CD14-positive monocyte (primary cell): ENCODE measurements around the gene CDSN. TPM values are rescaled to one million over a fixed set of nuclear protein-coding genes. Genes with fewer than 3 reads are reported as not detected.

Experiments used
- DNase-seq, 3 donors: peaks; one replicate each; pipeline ENCODE4 v3.0.0-alpha.2; 2011 to 2022
- H2AFZ ChIP-seq: 2 replicates; pipeline ENCODE4 v1.6.0; 2012; ENCODE audit warnings: mild to moderate bottlenecking, low read depth, low read length, inconsistent platforms; ENCODE audit not compliant: insufficient read depth, poor library complexity, severe bottlenecking
- H3K27ac ChIP-seq, 2 donors: 1 replicate in 1 of 2; 2 replicates in 1 of 2; pipeline ENCODE4 v1.5.1; 2012 to 2013; ENCODE audit warnings: low read length in 2 of 2, control low read depth in 1 of 2, inconsistent platforms in 1 of 2, low read depth in 1 of 2, mild to moderate bottlenecking in 1 of 2
- H3K27me3 ChIP-seq, 2 donors: one replicate each; pipeline versions ENCODE4 v1.6.0 to v1.6.1; 2011 to 2013; ENCODE audit warnings: low read length in 2 of 2; ENCODE audit not compliant: control insufficient read depth in 2 of 2, insufficient read depth in 2 of 2
- H3K36me3 ChIP-seq, 2 donors: replicated peaks in 1 of 2; 1 replicate in 1 of 2; 2 replicates in 1 of 2; pipeline versions ENCODE4 v1.5.1 to v1.6.1; 2012 to 2013; ENCODE audit warnings: low read length in 2 of 2, control low read depth in 1 of 2, inconsistent platforms in 1 of 2, mild to moderate bottlenecking in 1 of 2; ENCODE audit not compliant: insufficient read depth in 2 of 2, control insufficient read depth in 1 of 2
- H3K4me1 ChIP-seq, 2 donors: 1 replicate in 1 of 2; 2 replicates in 1 of 2; pipeline versions ENCODE4 v1.5.1 to v1.6.1; 2012 to 2013; ENCODE audit warnings: low read length in 2 of 2, control low read depth in 1 of 2, inconsistent platforms in 1 of 2, mild to moderate bottlenecking in 1 of 2, moderate library complexity in 1 of 2; ENCODE audit not compliant: insufficient read depth in 2 of 2, control insufficient read depth in 1 of 2
- H3K4me2 ChIP-seq: replicated peaks from 2 replicates; pipeline ENCODE3; 2012; ENCODE audit warnings: low read length, moderate library complexity, mild to moderate bottlenecking; ENCODE audit not compliant: poor library complexity, severe bottlenecking; ENCODE audit errors: extremely low read depth
- H3K4me3 ChIP-seq, 3 experiments: fragments of 200-600 bp in 1 of 3; sonication (generic) in 1 of 3; replicated peaks in 1 of 3; 1 replicate in 2 of 3; 2 replicates in 1 of 3; pipeline ENCODE4 v1.5.1; 2011 to 2013; ENCODE audit warnings: low read length in 3 of 3, mild to moderate bottlenecking in 3 of 3, control low read depth in 2 of 3, low read depth in 2 of 3, inconsistent platforms in 1 of 3, moderate library complexity in 1 of 3
- H3K79me2 ChIP-seq: 2 replicates; pipeline ENCODE4 v1.6.0; 2012; ENCODE audit warnings: mild to moderate bottlenecking, control low read depth, inconsistent platforms, low read length, moderate library complexity; ENCODE audit not compliant: insufficient read depth
- H3K9ac ChIP-seq: 2 replicates; pipeline ENCODE4 v1.6.0; 2017; ENCODE audit warnings: low read length, mild to moderate bottlenecking; ENCODE audit not compliant: insufficient read depth, poor library complexity, severe bottlenecking
- H3K9me3 ChIP-seq, 2 donors: replicated peaks in 1 of 2; 1 replicate in 1 of 2; 2 replicates in 1 of 2; pipeline versions ENCODE4 v1.5.1 to v1.6.1; 2012 to 2013; ENCODE audit warnings: low read length in 2 of 2, control low read depth in 1 of 2; ENCODE audit not compliant: control insufficient read depth in 1 of 2, insufficient read depth in 1 of 2
- H4K20me1 ChIP-seq: 2 replicates; pipeline ENCODE4 v1.6.0; 2012; ENCODE audit warnings: mild to moderate bottlenecking, low read length, control low read depth, moderate library complexity; ENCODE audit not compliant: insufficient read depth
- H3K27ac Mint-ChIP-seq, 7 donors: one replicate each; pipeline ENCODE4 v1.8.0; 2020; ENCODE audit warnings: mild to moderate bottlenecking in 7 of 7, mixed read lengths in 7 of 7, moderate library complexity in 6 of 7, inconsistent platforms in 2 of 7
- H3K27me3 Mint-ChIP-seq, 3 donors: one replicate each; pipeline ENCODE4 v1.8.0; 2021 to 2022; ENCODE audit warnings: low read depth in 3 of 3, mild to moderate bottlenecking in 3 of 3, mixed read lengths in 3 of 3, moderate library complexity in 3 of 3, inconsistent platforms in 1 of 3
- H3K36me3 Mint-ChIP-seq, 2 donors: one replicate each; pipeline ENCODE4 v1.8.0; 2020; ENCODE audit warnings: mixed read lengths in 2 of 2, inconsistent platforms in 1 of 2, mild to moderate bottlenecking in 1 of 2
- H3K4me1 Mint-ChIP-seq: one replicate; pipeline ENCODE4 v1.8.0; 2020; ENCODE audit warnings: mild to moderate bottlenecking, mixed read lengths
- H3K4me3 Mint-ChIP-seq, 2 donors: one replicate each; pipeline ENCODE4 v1.8.0; 2020; ENCODE audit warnings: mild to moderate bottlenecking in 2 of 2, mixed read lengths in 2 of 2, moderate library complexity in 1 of 2
- H3K9me3 Mint-ChIP-seq, 7 donors: one replicate each; pipeline ENCODE4 v1.8.0; 2020 to 2022; ENCODE audit warnings: mixed read lengths in 7 of 7, mild to moderate bottlenecking in 6 of 7, moderate library complexity in 6 of 7, inconsistent platforms in 2 of 7
- WGBS: methylation state at CpG from one replicate; pipeline ENCODE4 v1.1.5; 2013; ENCODE audit warnings: missing lambda C conversion rate; ENCODE audit not compliant: insufficient coverage; 5-methylcytosine and 5-hydroxymethylcytosine counted together
- intact Hi-C, 2 donors: fragments of 100-400 bp; cut with micrococcal nuclease; formaldehyde crosslinking; loops; one replicate each; pipeline versions ENCODE4 v1.15.0 to v1.15.1; 2023
- polyA plus RNA-seq, 3 donors: library from polyadenylated mRNA; depleted of rRNA in 1 of 3; unstranded in 2 of 3; stranded (reverse) in 1 of 3; fragments of 300-500 nt in 2 of 3; fragments of >200 nt in 1 of 3; fragmentation: Illumina TruSeq in 2 of 3; gene quantifications; 1 replicate in 2 of 3; 2 replicates in 1 of 3; pipeline ENCODE4 v1.2.3, GENCODE V29; 2012 to 2021
- TF ChIP-seq, protein P1 (sequence below): fragments of 200-600 bp; IDR thresholded peaks from one replicate; pipeline ENCODE4 v1.8.0; 2022; ENCODE audit warnings: antibody characterized with exemption, mild to moderate bottlenecking

CDSN gene
- polyA plus RNA-seq, 3 donors = not detected

- H3K4me1 ChIP-seq = peaks cover 4 to 5% of the 10 kb centered on the region in 2 donors
- Mint-ChIP-seq H3K36me3 (no peaks in the 10 kb centered on the region), H3K27me3 (peaks cover 0 to 15% (median 4%) of the 10 kb centered on the region in 3 donors), H3K4me3 (no peak overlapping the region), H3K4me1 (peaks cover 4% of the 10 kb centered on the region), H3K27ac (no peak overlapping the region), H3K9me3 (no peaks in the 10 kb centered on the region)
- no peak overlapping the region for H3K9ac ChIP-seq
- H3K4me3 ChIP-seq = no peak overlapping the region
- WGBS = 75% methylated on average over 1 of the region's 4 CpGs
- TF ChIP-seq, protein P1, sequence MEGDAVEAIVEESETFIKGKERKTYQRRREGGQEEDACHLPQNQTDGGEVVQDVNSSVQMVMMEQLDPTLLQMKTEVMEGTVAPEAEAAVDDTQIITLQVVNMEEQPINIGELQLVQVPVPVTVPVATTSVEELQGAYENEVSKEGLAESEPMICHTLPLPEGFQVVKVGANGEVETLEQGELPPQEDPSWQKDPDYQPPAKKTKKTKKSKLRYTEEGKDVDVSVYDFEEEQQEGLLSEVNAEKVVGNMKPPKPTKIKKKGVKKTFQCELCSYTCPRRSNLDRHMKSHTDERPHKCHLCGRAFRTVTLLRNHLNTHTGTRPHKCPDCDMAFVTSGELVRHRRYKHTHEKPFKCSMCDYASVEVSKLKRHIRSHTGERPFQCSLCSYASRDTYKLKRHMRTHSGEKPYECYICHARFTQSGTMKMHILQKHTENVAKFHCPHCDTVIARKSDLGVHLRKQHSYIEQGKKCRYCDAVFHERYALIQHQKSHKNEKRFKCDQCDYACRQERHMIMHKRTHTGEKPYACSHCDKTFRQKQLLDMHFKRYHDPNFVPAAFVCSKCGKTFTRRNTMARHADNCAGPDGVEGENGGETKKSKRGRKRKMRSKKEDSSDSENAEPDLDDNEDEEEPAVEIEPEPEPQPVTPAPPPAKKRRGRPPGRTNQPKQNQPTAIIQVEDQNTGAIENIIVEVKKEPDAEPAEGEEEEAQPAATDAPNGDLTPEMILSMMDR = no peak
- H4K20me1 ChIP-seq = no peaks in the 10 kb centered on the region
- DNase-seq = no peak
- H3K36me3 ChIP-seq = no peaks in the 10 kb centered on the region
- H2AFZ ChIP-seq = no peak overlapping the region
- intact Hi-C loops = loop anchor here in 1 of 2 donors (10.0 kb wide), 1 partner anchor 602 kb away; no protein-coding TSS in a partner anchor
- no peaks in the 10 kb centered on the region for H3K79me2 ChIP-seq
- H3K4me2 ChIP-seq = no peak overlapping the region
- H3K27ac ChIP-seq = no peak overlapping the region
- H3K9me3 ChIP-seq = no peaks in the 10 kb centered on the region
- H3K27me3 ChIP-seq = no peaks in the 10 kb centered on the region
Observed at GRCh38 chr6:31076611-31077010, 43.6 kb downstream of the CDSN start.

GRCh38 chr6:31075528-31075927, 44.7 kb downstream of the CDSN start:
- TF ChIP-seq, protein P1 = no peak
- no peaks in the 10 kb centered on the region for H3K36me3 ChIP-seq
- no peak overlapping the region for H3K27ac ChIP-seq
- Mint-ChIP-seq H3K27ac (peak overlapping the region in 1 of 7 donors; percentile 63), H3K9me3 (no peaks in the 10 kb centered on the region), H3K4me3 (no peak overlapping the region), H3K36me3 (no peaks in the 10 kb centered on the region), H3K27me3 (peaks cover 0 to 7% (median 4%) of the 10 kb centered on the region in 3 donors), H3K4me1 (peaks cover 4% of the 10 kb centered on the region)
- H3K4me3 ChIP-seq = no peak overlapping the region
- no peak overlapping the region for H2AFZ ChIP-seq
- no peak overlapping the region for H3K4me2 ChIP-seq
- no peak for DNase-seq
- H3K9ac ChIP-seq = no peak overlapping the region
- H3K4me1 ChIP-seq = peaks cover 4 to 5% of the 10 kb centered on the region in 2 donors
- no peaks in the 10 kb centered on the region for H3K79me2 ChIP-seq
- H3K9me3 ChIP-seq = no peaks in the 10 kb centered on the region
- H4K20me1 ChIP-seq = no peaks in the 10 kb centered on the region
- WGBS = no CpG with 5 or more reads among the region's 1 CpG
- intact Hi-C loops = loop anchor here in 1 of 2 donors (10.0 kb wide), 1 partner anchor 601 kb away; no protein-coding TSS in a partner anchor
- H3K27me3 ChIP-seq = no peaks in the 10 kb centered on the region
